Loucy (cell line): ENCODE measurements around the gene YIPF6.

Experiments
- EZH2phosphoT487 ChIP-seq: fragments of 200-600 bp; IDR thresholded peaks from 2 replicates; pipeline ENCODE4 v1.6.1; 2018; ENCODE audit warnings: antibody characterized with exemption, mild to moderate bottlenecking, moderate library complexity, borderline replicate concordance
- TF ChIP-seq, protein P1 (sequence below): fragments of 200-600 bp; sonication (generic); conservative IDR thresholded peaks from 2 replicates; pipeline ENCODE4 v1.5.1; 2014; ENCODE audit warnings: mild to moderate bottlenecking, antibody characterized with exemption, low read length

- TF ChIP-seq, protein P1, sequence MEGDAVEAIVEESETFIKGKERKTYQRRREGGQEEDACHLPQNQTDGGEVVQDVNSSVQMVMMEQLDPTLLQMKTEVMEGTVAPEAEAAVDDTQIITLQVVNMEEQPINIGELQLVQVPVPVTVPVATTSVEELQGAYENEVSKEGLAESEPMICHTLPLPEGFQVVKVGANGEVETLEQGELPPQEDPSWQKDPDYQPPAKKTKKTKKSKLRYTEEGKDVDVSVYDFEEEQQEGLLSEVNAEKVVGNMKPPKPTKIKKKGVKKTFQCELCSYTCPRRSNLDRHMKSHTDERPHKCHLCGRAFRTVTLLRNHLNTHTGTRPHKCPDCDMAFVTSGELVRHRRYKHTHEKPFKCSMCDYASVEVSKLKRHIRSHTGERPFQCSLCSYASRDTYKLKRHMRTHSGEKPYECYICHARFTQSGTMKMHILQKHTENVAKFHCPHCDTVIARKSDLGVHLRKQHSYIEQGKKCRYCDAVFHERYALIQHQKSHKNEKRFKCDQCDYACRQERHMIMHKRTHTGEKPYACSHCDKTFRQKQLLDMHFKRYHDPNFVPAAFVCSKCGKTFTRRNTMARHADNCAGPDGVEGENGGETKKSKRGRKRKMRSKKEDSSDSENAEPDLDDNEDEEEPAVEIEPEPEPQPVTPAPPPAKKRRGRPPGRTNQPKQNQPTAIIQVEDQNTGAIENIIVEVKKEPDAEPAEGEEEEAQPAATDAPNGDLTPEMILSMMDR = no peak
- no peak for TF ChIP-seq EZH2phosphoT487
These were observed 34.8 kb downstream of the YIPF6 start for GRCh38 chrX:68533656-68534055.
